Ishikawa (cell line): ENCODE results near the gene PLEKHS1.

Experiments used
- CEBPB ChIP-seq: IDR thresholded peaks from 2 replicates; pipeline ENCODE4 v1.6.1; 2012
- NFIC ChIP-seq: IDR thresholded peaks from 2 replicates; pipeline ENCODE4 v1.6.1; 2012
- TAF1 ChIP-seq: IDR thresholded peaks from 2 replicates; pipeline ENCODE4 v1.6.1; 2012; ENCODE audit warnings: low read depth, mild to moderate bottlenecking

DNA sequence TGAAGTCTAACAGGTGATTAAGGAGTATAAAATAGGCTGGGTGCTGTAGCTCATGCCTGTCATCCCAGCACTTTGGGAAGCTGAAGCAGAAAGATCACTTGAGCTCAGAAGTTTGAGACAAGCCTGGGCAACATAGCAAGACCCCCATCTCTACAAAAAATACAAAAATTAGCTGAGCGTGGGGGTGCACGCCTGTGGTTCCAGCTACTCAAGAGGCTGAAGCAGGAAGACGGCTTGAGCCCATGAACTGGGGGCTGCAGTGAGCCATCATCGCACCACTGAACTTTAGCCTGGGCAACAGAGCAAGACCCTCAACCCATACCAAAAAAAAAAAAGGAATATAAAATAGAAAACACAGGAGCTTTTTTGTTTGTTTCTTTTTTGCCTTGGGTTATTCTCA is 55.0 kb downstream of the PLEKHS1 start:
- TF ChIP-seq CEBPB (no peak), NFIC (no peak), TAF1 (no peak)
